Raji (cell line): ENCODE data around the gene PNMA8C.

Experiments
- POLR2A ChIP-seq: IDR thresholded peaks from 2 replicates; pipeline ENCODE4 v1.6.1; 2011; ENCODE audit warnings: low read depth, low read length, control low read depth; ENCODE audit not compliant: insufficient read depth

PNMA8C gene

GRCh38 chr19:46428239-46429135 is at the start of gene PNMA8C:
Gene PNMA8C (minus strand): TSS chr19:46428936. CDS start chr19:46428359, 577 bp downstream.
- TF ChIP-seq POLR2A, result no peak

DNA sequence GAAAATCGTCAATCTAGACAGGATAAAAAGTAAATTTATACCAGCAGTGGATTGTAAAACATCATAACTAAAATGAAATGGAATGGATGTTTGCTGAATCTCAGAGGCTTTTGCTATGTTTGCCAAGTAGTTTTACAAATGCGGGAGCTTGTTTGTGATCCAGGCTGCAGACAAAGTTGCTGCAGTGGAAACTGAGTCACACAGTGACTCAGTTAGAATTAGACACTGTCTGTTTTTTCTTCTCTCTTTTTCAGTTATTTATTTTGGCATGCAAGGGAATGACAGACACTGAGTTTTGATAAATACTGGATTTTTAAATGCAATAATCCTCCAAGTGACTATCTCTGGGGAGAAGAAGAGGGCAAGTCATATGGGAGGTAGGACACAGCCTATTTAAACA is 47.2 kb upstream of the PNMA8C start:
- TF ChIP-seq POLR2A, result no peak

GRCh38 chr19:46474211-46474610 is 45.5 kb upstream of the PNMA8C start:
- TF ChIP-seq POLR2A, result no peak

DNA sequence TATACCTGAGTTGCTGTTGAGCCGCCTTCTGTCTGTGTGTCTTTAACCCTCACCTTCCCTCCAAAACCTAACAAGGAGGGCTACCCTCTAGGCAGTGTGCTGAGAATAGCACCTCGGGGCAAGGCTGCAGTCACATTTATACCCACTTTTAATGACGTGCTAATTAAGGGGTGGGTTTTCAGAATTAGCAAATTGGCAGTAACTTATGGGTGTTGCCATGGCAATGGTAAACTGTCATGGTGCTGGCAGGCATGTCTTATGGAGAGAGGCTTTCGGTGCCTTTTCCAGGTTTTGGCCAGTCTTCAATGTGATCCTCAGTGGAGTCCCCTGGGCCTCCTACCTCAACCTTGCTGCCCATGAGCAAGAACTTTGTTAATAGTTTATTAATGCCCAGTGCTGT is 43.9 kb upstream of the PNMA8C start:
- no peak for TF ChIP-seq POLR2A

DNA sequence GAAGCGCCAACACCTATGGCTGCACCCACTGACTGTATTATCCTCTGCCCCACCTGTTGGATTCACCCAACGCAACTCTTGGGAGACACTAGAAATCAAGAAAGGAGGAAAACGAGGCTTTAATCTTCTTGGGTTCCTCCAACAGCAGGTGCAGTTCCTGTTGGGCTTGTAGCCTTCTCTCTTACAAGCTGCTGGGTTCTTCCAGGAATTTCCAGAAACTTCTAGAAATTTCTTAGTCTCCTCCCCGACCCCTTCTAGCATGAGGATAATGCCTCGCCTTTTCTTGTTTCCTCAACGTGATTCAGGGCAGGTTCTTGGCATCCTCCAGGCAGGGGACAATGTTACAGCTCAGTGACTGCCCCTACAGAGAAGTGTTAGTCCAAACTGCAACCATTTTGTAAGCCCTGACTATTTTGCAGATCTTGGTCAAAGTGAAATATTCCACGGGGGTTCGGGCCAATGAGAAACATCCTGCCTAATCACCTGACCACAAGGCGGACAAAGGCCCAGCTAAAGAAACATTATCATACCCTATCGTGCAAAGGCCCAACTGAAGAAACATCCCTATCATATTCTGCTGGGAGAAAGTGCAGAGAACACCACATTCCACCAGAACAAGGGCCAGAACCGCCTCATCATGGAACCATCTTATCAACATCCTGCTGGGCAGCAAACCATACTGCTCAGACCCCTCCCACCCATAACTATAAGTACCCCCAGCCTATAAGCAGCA is 43.2 kb upstream of the PNMA8C start:
- TF ChIP-seq POLR2A, result no peak

DNA sequence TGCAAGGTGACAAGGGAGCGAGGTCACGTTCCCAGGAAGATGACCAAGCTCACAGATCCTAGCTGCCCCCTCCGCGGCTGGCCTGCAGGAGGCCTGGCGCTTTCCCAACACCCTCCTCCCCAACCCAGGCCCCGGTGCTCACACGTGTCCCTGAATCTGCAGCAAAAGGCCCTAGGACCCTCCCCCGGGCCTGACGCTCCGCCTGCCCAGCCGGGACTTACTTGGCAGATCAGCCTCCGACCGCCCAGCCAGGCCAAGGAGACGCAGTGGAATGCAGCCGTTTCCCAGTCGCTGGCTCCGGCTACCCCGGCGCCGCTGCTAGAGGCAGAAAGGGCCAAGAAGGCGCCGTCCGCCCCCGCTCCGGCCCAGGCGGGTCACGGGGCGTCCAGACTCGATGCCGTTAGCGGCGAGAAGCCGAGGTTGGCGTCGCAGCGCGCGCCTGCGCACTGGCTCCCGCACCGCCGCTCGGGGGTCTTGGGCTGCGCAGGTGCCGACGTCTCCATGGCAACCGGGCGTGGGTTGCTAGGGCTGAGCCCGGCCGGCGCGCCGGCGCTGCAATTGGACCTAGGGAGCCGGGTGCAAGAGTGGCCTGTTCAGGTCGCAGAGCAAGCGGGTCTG is 42.5 kb upstream of the PNMA8C start, which contains the start of gene PNMA8A:
TSS of gene PNMA8A (minus strand) at position 448 of the 618 bp plus-strand sequence. CDS start 528 bp downstream, outside the sequence.
- TF ChIP-seq POLR2A, result no peak

- TF ChIP-seq POLR2A, result no peak
Observed at GRCh38 chr19:46470376-46470775, 41.6 kb upstream of the PNMA8C start.

- TF ChIP-seq POLR2A, result no peak
Observed at GRCh38 chr19:46469541-46470185, 40.9 kb upstream of the PNMA8C start.

DNA sequence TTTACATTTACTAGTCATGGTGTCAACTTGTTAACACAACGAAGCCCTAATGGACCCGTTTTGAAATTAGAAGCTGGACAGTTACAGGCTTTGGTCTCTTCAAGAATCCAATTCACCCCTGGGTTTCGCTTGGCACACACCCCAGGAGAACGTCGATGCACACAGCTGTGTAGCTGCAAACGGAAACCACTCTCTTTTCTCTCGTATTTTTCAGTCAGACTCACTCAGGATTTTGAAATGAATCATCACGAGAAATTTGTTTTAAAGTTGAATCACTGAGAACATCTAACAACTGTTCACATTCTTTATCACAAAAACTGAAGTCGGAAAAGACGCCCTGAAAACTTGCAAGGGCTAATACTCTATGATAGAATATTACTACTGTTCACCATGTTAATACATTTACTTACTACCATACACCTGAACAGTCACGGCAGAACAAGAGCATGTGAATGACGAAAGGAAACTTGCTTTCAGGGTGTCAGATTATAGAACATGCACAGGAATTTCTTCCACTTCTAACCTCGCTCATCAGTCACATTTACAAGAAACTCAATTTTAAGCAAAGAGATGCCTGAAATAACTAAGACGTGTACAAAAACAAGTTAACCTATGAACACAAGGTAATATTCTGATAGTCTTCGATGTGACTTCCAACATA is 37.9 kb upstream of the PNMA8C start:
- TF ChIP-seq POLR2A, result no peak

GRCh38 chr19:46463516-46463915 is 34.8 kb upstream of the PNMA8C start:
- no peak for TF ChIP-seq POLR2A

- no peak for TF ChIP-seq POLR2A
Observed at GRCh38 chr19:46461537-46461936, 32.8 kb upstream of the PNMA8C start.

GRCh38 chr19:46460981-46461380 is 32.2 kb upstream of the PNMA8C start:
- TF ChIP-seq POLR2A, result no peak

DNA sequence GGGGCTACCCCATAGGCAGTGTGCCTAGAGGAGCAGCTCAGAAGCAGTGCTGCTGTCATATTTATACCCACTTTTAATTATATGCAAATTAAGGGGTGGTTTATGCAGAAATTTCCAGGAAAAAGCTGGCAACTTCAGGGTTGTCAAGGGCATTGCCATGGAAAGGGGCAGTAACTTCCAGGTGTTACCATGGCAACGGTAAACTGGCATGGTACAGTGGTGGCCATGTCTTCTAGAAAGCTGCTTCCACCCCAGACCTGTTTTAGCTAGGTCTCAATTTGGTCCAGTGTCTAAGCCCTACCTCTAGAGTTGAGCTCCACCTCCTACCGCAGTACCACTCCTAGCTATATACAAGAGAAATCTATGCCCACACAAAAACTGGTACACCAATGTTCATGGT is 31.3 kb upstream of the PNMA8C start:
- TF ChIP-seq POLR2A, result no peak

- no peak for TF ChIP-seq POLR2A
Observed at GRCh38 chr19:46456930-46457329, 28.2 kb upstream of the PNMA8C start.

DNA sequence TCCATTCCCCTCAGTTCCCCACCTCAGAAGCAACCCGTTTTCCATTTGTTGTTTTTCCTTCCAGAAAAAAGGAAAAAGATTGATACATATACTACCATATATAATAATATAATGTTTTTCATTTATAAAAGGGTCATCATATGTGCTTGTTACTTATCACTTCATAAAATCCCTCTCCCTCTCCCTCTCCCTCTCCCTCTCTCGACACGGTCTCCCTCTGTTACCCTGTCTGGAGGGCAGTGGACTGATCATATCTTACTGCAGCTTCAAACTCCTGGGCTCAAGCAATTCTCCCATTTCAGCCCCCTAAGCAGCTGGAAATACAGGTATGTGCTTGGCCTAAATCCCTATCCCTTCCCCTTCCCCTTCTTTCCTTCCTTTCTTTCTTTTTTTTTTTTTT is 25.5 kb upstream of the PNMA8C start:
- TF ChIP-seq POLR2A, result no peak

GRCh38 chr19:46453661-46454060 is 24.9 kb upstream of the PNMA8C start:
- no peak for TF ChIP-seq POLR2A
